ENCODE results near the gene IL23R.

The IL23R gene

DNA sequence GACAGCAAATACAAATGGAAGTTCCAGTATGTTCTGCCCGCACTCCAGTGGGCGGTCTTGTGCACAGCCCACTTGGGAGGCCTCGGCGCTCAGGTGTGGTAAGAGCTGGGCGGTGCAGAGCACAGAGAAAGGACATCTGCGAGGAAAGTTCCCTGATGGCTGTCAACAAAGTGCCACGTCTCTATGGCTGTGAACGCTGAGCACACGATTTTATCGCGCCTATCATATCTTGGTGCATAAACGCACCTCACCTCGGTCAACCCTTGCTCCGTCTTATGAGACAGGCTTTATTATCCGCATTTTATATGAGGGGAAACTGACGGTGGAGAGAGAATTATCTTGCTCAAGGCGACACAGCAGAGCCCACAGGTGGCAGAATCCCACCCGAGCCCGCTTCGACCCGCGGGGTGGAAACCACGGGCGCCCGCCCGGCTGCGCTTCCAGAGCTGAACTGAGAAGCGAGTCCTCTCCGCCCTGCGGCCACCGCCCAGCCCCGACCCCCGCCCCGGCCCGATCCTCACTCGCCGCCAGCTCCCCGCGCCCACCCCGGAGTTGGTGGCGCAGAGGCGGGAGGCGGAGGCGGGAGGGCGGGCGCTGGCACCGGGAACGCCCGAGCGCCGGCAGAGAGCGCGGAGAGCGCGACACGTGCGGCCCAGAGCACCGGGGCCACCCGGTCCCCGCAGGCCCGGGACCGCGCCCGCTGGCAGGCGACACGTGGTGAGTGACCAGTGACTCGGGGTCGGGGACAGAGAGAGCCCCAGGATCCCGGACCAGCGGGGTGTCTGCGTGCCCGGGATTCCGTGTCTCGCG lies 141.2 kb downstream of the IL23R start, which contains the start of gene IL12RB2:
Gene IL12RB2 (plus strand): TSS at position 623 of the 810 bp plus-strand sequence. CDS start 12,496 bp downstream, outside the sequence.
- no peak for DNase-seq (ENCODE audit: low spot score)

DNA sequence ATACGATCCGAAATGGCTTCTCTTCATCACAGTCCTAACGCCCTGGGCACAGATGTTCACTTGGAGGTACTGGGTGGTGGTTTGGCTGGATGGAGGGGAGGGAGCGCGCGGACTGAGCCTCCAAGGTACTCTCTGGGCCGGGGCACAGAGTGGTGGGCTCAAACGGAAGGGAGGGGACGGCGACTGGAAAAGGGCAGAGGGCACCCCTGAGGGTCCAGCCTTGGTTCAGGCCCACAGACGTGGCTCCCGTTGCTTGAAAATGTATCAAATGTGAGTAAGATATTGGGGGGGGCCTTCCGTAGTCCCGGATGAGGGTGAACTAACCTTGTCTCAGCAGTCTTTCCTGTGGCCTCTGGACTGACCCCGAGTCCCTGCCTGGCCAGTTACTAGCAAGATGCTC lies 141.9 kb downstream of the IL23R start:
- no peak for DNase-seq (ENCODE audit: low spot score)
